Ascending aorta (tissue), 2 donors: ENCODE measurements around the gene ADGRG4. TPM values are rescaled to one million over a fixed set of nuclear protein-coding genes. Genes with fewer than 3 reads are reported as not detected.

Experiments
- DNase-seq, 2 donors: peaks; one replicate each; pipeline ENCODE4 v3.0.0-alpha.2; 2019; ENCODE audit warnings: low spot score in 2 of 2
- H3K27ac ChIP-seq, 2 donors: fragments of 200-600 bp; sonication (generic); one replicate each; pipeline ENCODE4 v1.5.1; 2016 to 2017; ENCODE audit warnings: mild to moderate bottlenecking in 1 of 2
- H3K27me3 ChIP-seq: fragments of 200-600 bp; sonication (generic); one replicate; pipeline ENCODE4 v1.5.1; 2017
- H3K36me3 ChIP-seq, 2 donors: fragments of 200-600 bp; sonication (generic); one replicate each; pipeline ENCODE4 v1.5.1; 2016
- H3K4me1 ChIP-seq, 2 donors: fragments of 200-600 bp; sonication (generic); one replicate each; pipeline ENCODE4 v1.5.1; 2016 to 2017; ENCODE audit warnings: mild to moderate bottlenecking in 1 of 2
- H3K4me3 ChIP-seq, 2 donors: fragments of 200-600 bp; sonication (generic); one replicate each; pipeline ENCODE4 v1.5.1; 2016 to 2017; ENCODE audit warnings: mild to moderate bottlenecking in 1 of 2
- H3K9me3 ChIP-seq, 2 donors: fragments of 200-600 bp; sonication (generic); one replicate each; pipeline ENCODE4 v1.5.1; 2016
- CTCF ChIP-seq, 3 experiments: fragments of 200-600 bp in 2 of 3; fragments of 450-650 bp in 1 of 3; sonication (generic) in 2 of 3; IDR thresholded peaks; one replicate each; pipeline ENCODE4 v1.5.1; 2016 to 2019; ENCODE audit warnings: antibody characterized with exemption in 3 of 3, mild to moderate bottlenecking in 1 of 3, moderate library complexity in 1 of 3
- intact Hi-C: fragments of 100-400 bp; cut with DNase I; formaldehyde crosslinking; loops from one replicate; pipeline ENCODE4 v1.15.1; 2023
- total RNA-seq: library from RNA; depleted of rRNA; stranded (reverse); fragments of >200 nt; gene quantifications from one replicate; pipeline ENCODE4 v1.1.0, GENCODE V29; 2016

The ADGRG4 gene
- total RNA-seq, 1 donor from 2014 or later: 0.75 TPM

- DNase-seq: no peak
- no peak overlapping the region for H3K4me3 ChIP-seq
- TF ChIP-seq CTCF (IDR thresholded peaks at IDR 0.05): no peak
- no peaks in the 10 kb centered on the region for H3K4me1 ChIP-seq
- intact Hi-C loops: no loop called here
- no peaks in the 10 kb centered on the region for H3K36me3 ChIP-seq
- H3K27ac ChIP-seq: no peak overlapping the region
- H3K9me3 ChIP-seq: no peaks in the 10 kb centered on the region
- no peaks in the 10 kb centered on the region for H3K27me3 ChIP-seq
These were observed 86.1 kb downstream of the ADGRG4 start for GRCh38 chrX:136386826-136387225.

- Histone ChIP-seq H3K36me3 (no peaks in the 10 kb centered on the region), H3K4me1 (no peaks in the 10 kb centered on the region), H3K9me3 (no peaks in the 10 kb centered on the region), H3K4me3 (no peak overlapping the region), H3K27ac (no peak overlapping the region), H3K27me3 (no peaks in the 10 kb centered on the region)
- no peak for TF ChIP-seq CTCF (IDR thresholded peaks at IDR 0.05)
- no peak for DNase-seq
- intact Hi-C loops: no loop called here
These were observed 87.3 kb downstream of the ADGRG4 start for GRCh38 chrX:136387951-136388502.

GRCh38 chrX:136390921-136391320 is 90.2 kb downstream of the ADGRG4 start:
- H3K27ac ChIP-seq: no peak overlapping the region
- intact Hi-C loops: no loop called here
- no peak overlapping the region for H3K4me3 ChIP-seq
- no peaks in the 10 kb centered on the region for H3K4me1 ChIP-seq
- H3K9me3 ChIP-seq: no peaks in the 10 kb centered on the region
- DNase-seq: no peak
- TF ChIP-seq CTCF (IDR thresholded peaks at IDR 0.05): no peak
- H3K36me3 ChIP-seq: no peaks in the 10 kb centered on the region
- H3K27me3 ChIP-seq: no peaks in the 10 kb centered on the region

- Histone ChIP-seq H3K36me3 (no peaks in the 10 kb centered on the region), H3K27me3 (no peaks in the 10 kb centered on the region), H3K9me3 (no peaks in the 10 kb centered on the region), H3K4me1 (no peaks in the 10 kb centered on the region), H3K4me3 (no peak overlapping the region), H3K27ac (no peak overlapping the region)
- no peak for TF ChIP-seq CTCF (IDR thresholded peaks at IDR 0.05)
- DNase-seq: no peak
- intact Hi-C loops: no loop called here
These were observed 94.5 kb downstream of the ADGRG4 start for GRCh38 chrX:136395271-136395670.

GRCh38 chrX:136397001-136397400 is 96.2 kb downstream of the ADGRG4 start:
- intact Hi-C loops: no loop called here
- no peak for TF ChIP-seq CTCF (IDR thresholded peaks at IDR 0.05)
- no peak overlapping the region for H3K4me3 ChIP-seq

GRCh38 chrX:136405126-136405525 is 104.4 kb downstream of the ADGRG4 start:
- TF ChIP-seq CTCF (IDR thresholded peaks at IDR 0.05): no peak
- Histone ChIP-seq H3K27me3 (no peaks in the 10 kb centered on the region), H3K27ac (no peak overlapping the region), H3K36me3 (no peaks in the 10 kb centered on the region), H3K9me3 (no peaks in the 10 kb centered on the region), H3K4me3 (no peak overlapping the region), H3K4me1 (no peaks in the 10 kb centered on the region)
- intact Hi-C loops: no loop called here
- no peak for DNase-seq

More at GRCh38 chrX:136397001-136397400, 96.2 kb downstream of the ADGRG4 start:
- H3K27me3 ChIP-seq: no peaks in the 10 kb centered on the region
- H3K4me1 ChIP-seq: no peaks in the 10 kb centered on the region
- no peak overlapping the region for H3K27ac ChIP-seq
- no peak for DNase-seq
- no peaks in the 10 kb centered on the region for H3K36me3 ChIP-seq
- no peaks in the 10 kb centered on the region for H3K9me3 ChIP-seq
